BLaER1 treated with 17β-estradiol and CSF1 and Interleukin-3, amounts not matched to agents 10 nM and 100 nM (cell line): ENCODE results near the gene ZDHHC19.
"Not testable (repeated sequence)": the region's sequence is repeated elsewhere in the genome, so short reads cannot be mapped to it uniquely, and the experiment has no call there.

Experiments
- H3K27ac ChIP-seq, 11 experiments: shearing (Covaris generic); formaldehyde crosslinking; 2 replicates each; pipeline ENCODE4 v1.8.1; 2022
- H3K27me3 ChIP-seq, 11 experiments: shearing (Covaris generic); formaldehyde crosslinking; 2 replicates each; pipeline ENCODE4 v1.8.1; 2022
- H3K36me3 ChIP-seq, 11 experiments: shearing (Covaris generic); formaldehyde crosslinking; 2 replicates each; pipeline ENCODE4 v1.8.1; 2022
- H3K4me1 ChIP-seq, 10 experiments: shearing (Covaris generic); formaldehyde crosslinking; 2 replicates each; pipeline ENCODE4 v1.8.1; 2022
- H3K4me2 ChIP-seq, 11 experiments: shearing (Covaris generic); formaldehyde crosslinking; 2 replicates each; pipeline ENCODE4 v1.8.1; 2022
- H3K4me3 ChIP-seq, 10 experiments: shearing (Covaris generic); formaldehyde crosslinking; 2 replicates each; pipeline ENCODE4 v1.8.1; 2022
- H3K9ac ChIP-seq, 11 experiments: shearing (Covaris generic); formaldehyde crosslinking; 2 replicates each; pipeline ENCODE4 v1.8.1; 2022
- H3K9me3 ChIP-seq, 11 experiments: shearing (Covaris generic); formaldehyde crosslinking; replicated peaks in 1 of 11; 2 replicates each; pipeline ENCODE4 v1.8.1; 2022
- H4K20me1 ChIP-seq, 11 experiments: shearing (Covaris generic); formaldehyde crosslinking; 2 replicates each; pipeline ENCODE4 v1.8.1; 2022
- Cebpa-rat ChIP-seq, 11 experiments: shearing (Covaris generic); IDR thresholded peaks; 2 replicates each; pipeline ENCODE4 v1.8.1; 2022

ZDHHC19 gene

GRCh38 chr3:196189566-196190347, 21.4 kb downstream of the ZDHHC19 start:
- TF ChIP-seq Cebpa-rat (IDR thresholded peaks at IDR 0.05), result no peak
- Histone ChIP-seq H3K4me1 (peaks cover 68 to 89% (median 75%) of the 10 kb centered on the region in 10 experiments), H3K27me3 (no peaks in the 10 kb centered on the region), H3K27ac (peak overlapping the region in 10 of 11 experiments; percentile 1 to 95 (median 32); a peak in 15 of 22 replicates), H3K4me3 (no peak overlapping the region), H3K9me3 (no peaks in the 10 kb centered on the region), H3K36me3 (no peaks in the 10 kb centered on the region), H3K9ac (peak overlapping the region in 4 of 11 experiments; percentile 2 to 43 (median 22); a peak in 6 of 22 replicates), H4K20me1 (no peaks in the 10 kb centered on the region), H3K4me2 (peak overlapping the region; percentile 20 to 77 (median 62))

- H3K4me1 ChIP-seq, result peaks cover 56 to 75% (median 66%) of the 10 kb centered on the region in 10 experiments
- H3K9ac ChIP-seq, result peak overlapping the region; percentile 55 to 77 (median 65); a peak in 21 of 22 replicates
- H4K20me1 ChIP-seq, result no peaks in the 10 kb centered on the region
- no peaks in the 10 kb centered on the region for H3K36me3 ChIP-seq
- peak overlapping the region in 6 of 10 experiments; percentile 0 to 40 (median 13); a peak in 6 of 20 replicates for H3K4me3 ChIP-seq
- H3K4me2 ChIP-seq, result peak overlapping the region; percentile 58 to 94 (median 85)
- no peaks in the 10 kb centered on the region for H3K27me3 ChIP-seq
- H3K9me3 ChIP-seq, result no peaks in the 10 kb centered on the region
- peak overlapping the region; percentile 42 to 81 (median 70); a peak in 21 of 22 replicates for H3K27ac ChIP-seq
- no peak for TF ChIP-seq Cebpa-rat (IDR thresholded peaks at IDR 0.05)
These were observed 24.3 kb downstream of the ZDHHC19 start for GRCh38 chr3:196186651-196187573.

GRCh38 chr3:196184881-196185280, 26.3 kb downstream of the ZDHHC19 start:
- no peak for TF ChIP-seq Cebpa-rat (IDR thresholded peaks at IDR 0.05)
- no peak overlapping the region for H3K9ac ChIP-seq
- H3K4me1 ChIP-seq, result peaks cover 65 to 79% (median 72%) of the 10 kb centered on the region in 10 experiments
- H3K4me2 ChIP-seq, result no peak overlapping the region
- H4K20me1 ChIP-seq, result no peaks in the 10 kb centered on the region
- no peaks in the 10 kb centered on the region for H3K36me3 ChIP-seq
- no peak overlapping the region for H3K4me3 ChIP-seq
- no peaks in the 10 kb centered on the region for H3K9me3 ChIP-seq
- no peaks in the 10 kb centered on the region for H3K27me3 ChIP-seq
- peak overlapping the region in 1 of 11 experiments; percentile 12; a peak in 2 of 22 replicates for H3K27ac ChIP-seq

- H3K4me3 ChIP-seq, H3K27me3 ChIP-seq, H3K9ac ChIP-seq, H3K9me3 ChIP-seq, H3K36me3 ChIP-seq, H4K20me1 ChIP-seq: not testable (repeated sequence)
- Histone ChIP-seq H3K4me2 (peak overlapping the region in 3 of 11 experiments; percentile 2 to 37 (median 13); a peak in 2 of 22 replicates), H3K4me1 (peaks cover 65 to 79% (median 72%) of the 10 kb centered on the region in 10 experiments), H3K27ac (peak overlapping the region in 1 of 11 experiments; percentile 31; a peak in 1 of 22 replicates)
These were observed 27.1 kb downstream of the ZDHHC19 start for GRCh38 chr3:196184169-196184432.

DNA sequence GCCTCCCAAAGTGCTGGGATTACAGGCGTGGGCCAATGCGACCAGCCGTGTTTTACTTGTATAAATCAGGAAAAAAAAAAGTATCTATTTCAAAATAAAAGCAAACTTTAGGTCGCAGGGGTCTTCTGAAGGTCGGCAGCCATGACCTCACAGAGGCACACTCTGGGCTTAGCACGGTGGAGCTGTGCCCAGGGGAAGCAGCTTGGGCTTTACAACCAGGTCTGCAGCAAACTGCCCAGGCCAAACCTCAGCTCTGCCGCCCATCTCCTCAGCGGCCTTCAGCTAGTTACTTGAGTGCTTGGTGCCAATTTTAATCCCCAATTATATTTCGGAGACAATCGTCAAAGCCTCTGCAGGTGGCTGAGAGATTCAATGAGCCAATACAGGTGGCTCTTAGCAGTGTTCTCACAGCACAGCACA, 30.1 kb downstream of the ZDHHC19 start:
- no peaks in the 10 kb centered on the region for H3K27me3 ChIP-seq
- H3K36me3 ChIP-seq, result no peaks in the 10 kb centered on the region
- H3K4me3 ChIP-seq, result no peak overlapping the region
- peak overlapping the region in 3 of 11 experiments; percentile 37 to 63 (median 43); a peak in 5 of 22 replicates for H3K9ac ChIP-seq
- H3K4me2 ChIP-seq, result peak overlapping the region; percentile 3 to 88 (median 78); a peak in 17 of 22 replicates
- peaks cover 44 to 63% (median 57%) of the 10 kb centered on the region in 10 experiments for H3K4me1 ChIP-seq
- peak overlapping the region in 9 of 11 experiments; percentile 17 to 81 (median 62); a peak in 15 of 22 replicates for H3K27ac ChIP-seq
- H4K20me1 ChIP-seq, result no peaks in the 10 kb centered on the region
- TF ChIP-seq Cebpa-rat (IDR thresholded peaks at IDR 0.05), result no peak
- peaks cover 0 to 23% (median 11%) of the 10 kb centered on the region in 11 experiments; a peak in 15 of 22 replicates for H3K9me3 ChIP-seq

- peak overlapping the region; percentile 38 to 81 (median 66); a peak in 21 of 22 replicates for H3K27ac ChIP-seq
- peaks cover 45 to 61% (median 56%) of the 10 kb centered on the region in 10 experiments for H3K4me1 ChIP-seq
- peak overlapping the region; percentile 7 to 68 (median 54); a peak in 16 of 22 replicates for H3K9ac ChIP-seq
- H3K9me3 ChIP-seq, result peaks cover 0 to 23% (median 11%) of the 10 kb centered on the region in 11 experiments; a peak in 15 of 22 replicates
- H4K20me1 ChIP-seq, result no peaks in the 10 kb centered on the region
- H3K27me3 ChIP-seq, result no peaks in the 10 kb centered on the region
- H3K4me2 ChIP-seq, result peak overlapping the region; percentile 71 to 91 (median 84)
- no peaks in the 10 kb centered on the region for H3K36me3 ChIP-seq
- peak overlapping the region in 1 of 10 experiments; percentile 53; a peak in 2 of 20 replicates for H3K4me3 ChIP-seq
- TF ChIP-seq Cebpa-rat (IDR thresholded peaks at IDR 0.05), result no peak
These were observed 30.9 kb downstream of the ZDHHC19 start for GRCh38 chr3:196180346-196180745.

- peak in 1 of 11 experiments; percentile 60; a peak in 2 of 22 replicates for TF ChIP-seq Cebpa-rat (IDR thresholded peaks at IDR 0.05)
- no peaks in the 10 kb centered on the region for H3K36me3 ChIP-seq
- H3K9me3 ChIP-seq, result peaks cover 0 to 23% (median 11%) of the 10 kb centered on the region in 11 experiments; a peak in 15 of 22 replicates
- H3K27ac ChIP-seq, result peak overlapping the region; percentile 36 to 81 (median 66); a peak in 21 of 22 replicates
- peaks cover 46 to 61% (median 57%) of the 10 kb centered on the region in 10 experiments for H3K4me1 ChIP-seq
- H3K9ac ChIP-seq, result peak overlapping the region; percentile 7 to 68 (median 54); a peak in 20 of 22 replicates
- no peaks in the 10 kb centered on the region for H4K20me1 ChIP-seq
- no peaks in the 10 kb centered on the region for H3K27me3 ChIP-seq
- peak overlapping the region in 2 of 10 experiments; percentile 20 to 53; a peak in 4 of 20 replicates for H3K4me3 ChIP-seq
- peak overlapping the region; percentile 71 to 91 (median 84) for H3K4me2 ChIP-seq
These were observed 31.6 kb downstream of the ZDHHC19 start for GRCh38 chr3:196179380-196180308.

DNA sequence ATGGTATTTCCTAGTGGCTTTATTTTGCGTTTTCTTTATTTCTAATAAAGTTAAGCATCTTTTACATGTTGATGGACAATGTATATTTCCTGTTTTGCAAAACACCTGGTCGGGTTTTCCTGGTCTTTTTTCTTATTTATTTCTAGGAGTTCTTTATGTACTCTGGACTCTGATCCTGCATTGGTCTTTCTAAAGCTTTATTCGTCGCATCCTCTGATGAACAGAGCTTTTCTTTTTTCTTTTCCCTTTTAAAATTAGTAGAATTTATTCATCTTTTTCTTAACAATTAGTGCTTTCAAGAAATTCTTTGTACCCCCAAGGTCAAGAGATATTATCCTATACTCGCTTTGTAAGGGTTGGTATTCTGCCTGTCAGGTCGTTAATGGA, 32.2 kb downstream of the ZDHHC19 start:
- H3K4me3 ChIP-seq, result peak overlapping the region in 1 of 10 experiments; percentile 53; a peak in 1 of 20 replicates
- H3K36me3 ChIP-seq, result no peaks in the 10 kb centered on the region
- H3K27me3 ChIP-seq, result no peaks in the 10 kb centered on the region
- peaks cover 0 to 23% (median 11%) of the 10 kb centered on the region in 11 experiments; a peak in 15 of 22 replicates for H3K9me3 ChIP-seq
- peaks cover 50 to 62% (median 58%) of the 10 kb centered on the region in 10 experiments for H3K4me1 ChIP-seq
- no peak for TF ChIP-seq Cebpa-rat (IDR thresholded peaks at IDR 0.05)
- peak overlapping the region in 10 of 11 experiments; percentile 7 to 68 (median 54); a peak in 13 of 22 replicates for H3K9ac ChIP-seq
- H3K4me2 ChIP-seq, result peak overlapping the region; percentile 71 to 91 (median 84)
- H4K20me1 ChIP-seq, result no peaks in the 10 kb centered on the region
- peak overlapping the region; percentile 14 to 81 (median 64); a peak in 19 of 22 replicates for H3K27ac ChIP-seq
